Measurements from ENCODE around the gene POLA2. TPM values are rescaled to one million over a fixed set of nuclear protein-coding genes. Genes with fewer than 3 reads are reported as not detected.
A peak's percentile ranks its signal among the peaks of the same experiment; 100 is the strongest.
"Not testable (repeated sequence)": the region's sequence is repeated elsewhere in the genome, so short reads cannot be mapped to it uniquely, and the experiment has no call there.

Gene POLA2
- total and polyA plus RNA-seq, 4 donors: 1.5 to 6.1 (median 3.2) TPM

DNA sequence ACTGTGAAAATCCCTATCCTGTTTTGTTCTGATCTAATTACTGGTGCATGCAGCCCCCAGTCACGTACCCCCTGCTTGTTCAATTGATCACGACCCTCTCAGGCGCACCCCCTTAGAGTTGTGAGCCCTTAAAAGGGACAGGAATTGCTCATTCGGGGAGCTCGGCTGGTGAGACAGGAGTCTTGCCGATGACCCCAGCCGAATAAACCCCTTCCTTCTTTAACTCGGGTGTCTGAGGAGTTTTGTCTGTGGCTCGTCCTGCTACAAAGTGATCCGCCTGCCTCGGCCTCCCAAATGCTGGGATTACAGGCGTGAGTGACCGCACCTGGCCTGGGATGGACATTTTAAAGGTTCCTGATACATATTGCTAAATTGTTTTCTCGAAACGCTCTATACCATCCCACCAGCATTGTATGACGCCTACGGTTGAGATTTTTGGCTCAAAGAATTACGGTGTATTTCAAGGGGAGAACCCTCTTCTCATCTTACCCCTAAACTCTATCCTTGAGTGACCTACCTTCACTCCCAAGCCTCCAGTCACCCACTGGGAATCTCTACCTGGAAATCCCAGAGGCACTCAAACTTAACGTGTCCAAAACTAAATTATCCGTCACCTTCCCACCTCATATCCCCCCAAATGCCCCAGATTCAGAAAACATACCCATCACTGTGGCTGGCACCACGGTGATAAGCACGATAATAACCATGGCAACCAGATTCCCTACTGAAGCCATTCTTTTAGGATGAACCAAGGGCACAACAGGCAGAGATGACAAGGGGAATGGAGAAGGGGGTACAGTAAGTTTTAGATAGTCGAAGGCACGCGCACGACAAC, 789 bp upstream of the POLA2 start:
- H3K9ac ChIP-seq (ENCODE audit: low read depth in 1 of 2, low read length in 2 of 2): peak overlapping the region; percentile 66 to 73
- DNase-seq (ENCODE audit: low spot score): no peak
- H3K4me3 ChIP-seq (ENCODE audit: low read depth in 1 of 3, low read length in 3 of 3): peak overlapping the region; percentile 52 to 87 (median 64)
- H3K36me3 ChIP-seq (ENCODE audit: control insufficient read depth in 4 of 4, insufficient read depth in 3 of 4, low read depth in 1 of 4, low read length in 3 of 4): no peaks in the 10 kb centered on the region
- peaks cover 2 to 16% (median 11%) of the 10 kb centered on the region in 4 donors for H3K4me1 ChIP-seq (ENCODE audit: control insufficient read depth in 4 of 4, insufficient read depth in 4 of 4, low read length in 3 of 4)
- H3K9me3 ChIP-seq (ENCODE audit: control insufficient read depth in 4 of 4, low read length in 3 of 4): no peaks in the 10 kb centered on the region
- peak overlapping the region; percentile 69 to 89 for H3K27ac ChIP-seq (ENCODE audit: low read depth in 1 of 2, low read length in 2 of 2)
- TF ChIP-seq REST (IDR thresholded peaks at IDR 0.05) (no peak), YY1 (IDR thresholded peaks at IDR 0.05) (no peak), GABPA (IDR thresholded peaks at IDR 0.05 in 1 of 2, conservative IDR thresholded peaks at IDR 0.05 in 1 of 2) (no peak), FOXA2 (IDR thresholded peaks at IDR 0.05) (no peak), FOXA1 (IDR thresholded peaks at IDR 0.05) (no peak), TAF1 (conservative IDR thresholded peaks at IDR 0.05) (peak; percentile 4), ATF3 (IDR thresholded peaks at IDR 0.05) (no peak), ZBTB33 (IDR thresholded peaks at IDR 0.05) (peak; percentile 11), RAD21 (IDR thresholded peaks at IDR 0.05) (no peak)
- H3K27me3 ChIP-seq (ENCODE audit: control insufficient read depth in 4 of 4, insufficient read depth in 4 of 4, low read length in 3 of 4): no peaks in the 10 kb centered on the region
- WGBS: 66% methylated on average over 26 of the region's 26 CpGs

DNA sequence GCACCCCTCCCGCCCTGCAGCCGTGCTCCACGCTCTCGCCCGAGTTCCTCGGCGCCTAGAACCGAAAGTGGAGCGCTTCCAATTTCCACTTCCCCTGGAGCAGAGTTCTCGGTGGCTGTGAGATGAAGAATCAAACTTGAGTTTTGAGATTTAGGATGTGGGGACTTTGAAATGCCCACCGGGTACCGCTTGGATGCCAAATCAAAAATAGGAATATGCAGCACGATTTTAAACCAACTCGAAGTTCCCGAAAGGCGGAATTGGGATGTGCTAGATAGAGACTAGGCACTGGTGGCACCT, 569 bp downstream of the POLA2 start:
- H3K4me3 ChIP-seq (ENCODE audit: low read depth in 1 of 3, low read length in 3 of 3): peak overlapping the region; percentile 62 to 83 (median 64)
- no peak for DNase-seq (ENCODE audit: low spot score)
- TF ChIP-seq ATF3 (IDR thresholded peaks at IDR 0.05): no peak
- no peak for TF ChIP-seq GABPA (IDR thresholded peaks at IDR 0.05 in 1 of 2, conservative IDR thresholded peaks at IDR 0.05 in 1 of 2)
- H3K9ac ChIP-seq (ENCODE audit: low read depth in 1 of 2, low read length in 2 of 2): peak overlapping the region; percentile 83 to 95
- under 1% methylated on average over 16 of the region's 16 CpGs for WGBS
- H3K9me3 ChIP-seq (ENCODE audit: control insufficient read depth in 4 of 4, low read length in 3 of 4): no peaks in the 10 kb centered on the region
- H3K27me3 ChIP-seq (ENCODE audit: control insufficient read depth in 4 of 4, insufficient read depth in 4 of 4, low read length in 3 of 4): no peaks in the 10 kb centered on the region
- H3K4me1 ChIP-seq (ENCODE audit: control insufficient read depth in 4 of 4, insufficient read depth in 4 of 4, low read length in 3 of 4): peaks cover 2 to 16% (median 11%) of the 10 kb centered on the region in 4 donors
- H3K27ac ChIP-seq (ENCODE audit: low read depth in 1 of 2, low read length in 2 of 2): peak overlapping the region; percentile 69 to 87
- no peaks in the 10 kb centered on the region for H3K36me3 ChIP-seq (ENCODE audit: control insufficient read depth in 4 of 4, insufficient read depth in 3 of 4, low read depth in 1 of 4, low read length in 3 of 4)

GRCh38 chr11:65262776-65263175, 1.0 kb downstream of the POLA2 start:
- Histone ChIP-seq H3K27ac (ENCODE audit: low read depth in 1 of 2, low read length in 2 of 2) (peak overlapping the region; percentile 69 to 87), H3K27me3 (ENCODE audit: control insufficient read depth in 4 of 4, insufficient read depth in 4 of 4, low read length in 3 of 4) (no peaks in the 10 kb centered on the region), H3K4me1 (ENCODE audit: control insufficient read depth in 4 of 4, insufficient read depth in 4 of 4, low read length in 3 of 4) (peaks cover 2 to 16% (median 11%) of the 10 kb centered on the region in 4 donors), H3K9ac (ENCODE audit: low read depth in 1 of 2, low read length in 2 of 2) (peak overlapping the region; percentile 83 to 95), H3K9me3 (ENCODE audit: control insufficient read depth in 4 of 4, low read length in 3 of 4) (no peaks in the 10 kb centered on the region), H3K4me3 (ENCODE audit: low read depth in 1 of 3, low read length in 3 of 3) (peak overlapping the region; percentile 62 to 83 (median 64)), H3K36me3 (ENCODE audit: control insufficient read depth in 4 of 4, insufficient read depth in 3 of 4, low read depth in 1 of 4, low read length in 3 of 4) (no peaks in the 10 kb centered on the region)
- TF ChIP-seq JUND (IDR thresholded peaks at IDR 0.05): no peak
- no peak for TF ChIP-seq SP1 (IDR thresholded peaks at IDR 0.05)
- TF ChIP-seq REST (IDR thresholded peaks at IDR 0.05): no peak
- no peak for DNase-seq (ENCODE audit: low spot score)
- WGBS: 51% methylated on average over 6 of the region's 6 CpGs

DNA sequence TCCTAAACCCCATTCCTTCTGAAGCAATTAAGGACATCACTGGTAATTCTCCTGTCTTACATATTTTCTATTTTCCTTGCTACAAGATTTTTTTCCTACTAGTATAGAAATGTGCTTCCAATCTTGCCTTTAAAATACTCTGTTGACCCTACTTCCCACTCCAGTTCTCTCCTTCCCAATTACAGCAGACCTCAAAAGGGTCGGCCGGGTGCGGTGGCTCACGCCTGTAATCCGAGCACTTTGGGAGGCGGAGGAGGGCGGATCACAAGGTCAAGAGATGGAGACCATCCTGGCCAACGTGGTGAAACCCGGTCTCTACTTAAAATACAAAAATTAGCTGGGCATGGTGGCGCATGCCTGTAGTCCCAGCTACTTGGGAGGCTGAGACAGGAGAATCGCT, 3.0 kb downstream of the POLA2 start:
- 94% methylated on average over 11 of the region's 11 CpGs for WGBS
- peaks cover 2 to 16% (median 11%) of the 10 kb centered on the region in 4 donors for H3K4me1 ChIP-seq (ENCODE audit: control insufficient read depth in 4 of 4, insufficient read depth in 4 of 4, low read length in 3 of 4)
- not testable (repeated sequence) for H3K36me3 ChIP-seq (ENCODE audit: control insufficient read depth in 4 of 4, insufficient read depth in 3 of 4, low read depth in 1 of 4, low read length in 3 of 4); H3K27ac ChIP-seq (ENCODE audit: low read depth in 1 of 2, low read length in 2 of 2); H3K9me3 ChIP-seq (ENCODE audit: control insufficient read depth in 4 of 4, low read length in 3 of 4); H3K9ac ChIP-seq (ENCODE audit: low read depth in 1 of 2, low read length in 2 of 2); H3K27me3 ChIP-seq (ENCODE audit: control insufficient read depth in 4 of 4, insufficient read depth in 4 of 4, low read length in 3 of 4); DNase-seq (ENCODE audit: low spot score); H3K4me3 ChIP-seq (ENCODE audit: low read depth in 1 of 3, low read length in 3 of 3)
